Activated T-cell treated with anti-CD3 and anti-CD28 coated beads, Interleukin-2, amount 50 U/mL, for 24 hours (primary cell): ENCODE results near the gene STK39.

Source experiments
- DNase-seq: peaks from one replicate; pipeline ENCODE4 v3.0.0-alpha.2; 2020
- H3K27ac Mint-ChIP-seq: 2 replicates; pipeline ENCODE4 v1.8.0; 2020; ENCODE audit warnings: mild to moderate bottlenecking, mixed read lengths
- H3K27me3 Mint-ChIP-seq: 2 replicates; pipeline ENCODE4 v1.8.0; 2020; ENCODE audit warnings: mixed read lengths
- H3K36me3 Mint-ChIP-seq: 2 replicates; pipeline ENCODE4 v1.8.0; 2020; ENCODE audit warnings: low read depth, mixed read lengths
- H3K4me1 Mint-ChIP-seq: 2 replicates; pipeline ENCODE4 v1.8.0; 2020; ENCODE audit warnings: low read depth, mixed read lengths
- H3K4me3 Mint-ChIP-seq: 2 replicates; pipeline ENCODE4 v1.8.0; 2020; ENCODE audit warnings: mild to moderate bottlenecking, moderate library complexity, mixed read lengths
- H3K9me3 Mint-ChIP-seq: 2 replicates; pipeline ENCODE4 v1.8.0; 2020; ENCODE audit warnings: mixed read lengths

The STK39 gene

GRCh38 chr2:168231609-168232241 lies 15.7 kb downstream of the STK39 start:
- Mint-ChIP-seq H3K27ac (no peak overlapping the region), H3K4me3 (no peak overlapping the region), H3K9me3 (peaks cover 6% of the 10 kb centered on the region), H3K36me3 (peaks cover 52% of the 10 kb centered on the region), H3K27me3 (no peaks in the 10 kb centered on the region), H3K4me1 (peaks cover 48% of the 10 kb centered on the region)
- DNase-seq: no peak

- Mint-ChIP-seq H3K36me3 (peaks cover 47% of the 10 kb centered on the region), H3K4me3 (no peak overlapping the region), H3K27ac (no peak overlapping the region), H3K4me1 (peaks cover 53% of the 10 kb centered on the region), H3K27me3 (no peaks in the 10 kb centered on the region), H3K9me3 (peaks cover 6% of the 10 kb centered on the region)
- DNase-seq: no peak
These were observed 17.0 kb downstream of the STK39 start for GRCh38 chr2:168230389-168230788.

- H3K4me1 Mint-ChIP-seq: peaks cover 45% of the 10 kb centered on the region
- DNase-seq: no peak
- H3K36me3 Mint-ChIP-seq: peaks cover 33% of the 10 kb centered on the region
- no peaks in the 10 kb centered on the region for H3K9me3 Mint-ChIP-seq
- peak overlapping the region; percentile 20 for H3K27ac Mint-ChIP-seq
- no peak overlapping the region for H3K4me3 Mint-ChIP-seq
- H3K27me3 Mint-ChIP-seq: no peaks in the 10 kb centered on the region
These were observed 23.0 kb downstream of the STK39 start for GRCh38 chr2:168224346-168224745.

- H3K27me3 Mint-ChIP-seq: no peaks in the 10 kb centered on the region
- H3K27ac Mint-ChIP-seq: no peak overlapping the region
- peaks cover 48% of the 10 kb centered on the region for H3K4me1 Mint-ChIP-seq
- H3K36me3 Mint-ChIP-seq: peaks cover 36% of the 10 kb centered on the region
- no peak overlapping the region for H3K4me3 Mint-ChIP-seq
- DNase-seq: no peak
- H3K9me3 Mint-ChIP-seq: no peaks in the 10 kb centered on the region
These were observed 25.3 kb downstream of the STK39 start for GRCh38 chr2:168222088-168222487.

GRCh38 chr2:168220965-168221819 lies 26.2 kb downstream of the STK39 start:
- Mint-ChIP-seq H3K27ac (no peak overlapping the region), H3K4me3 (no peak overlapping the region), H3K4me1 (peaks cover 45% of the 10 kb centered on the region), H3K27me3 (no peaks in the 10 kb centered on the region), H3K9me3 (no peaks in the 10 kb centered on the region), H3K36me3 (peaks cover 41% of the 10 kb centered on the region)
- DNase-seq: no peak

GRCh38 chr2:168217920-168218319 lies 29.5 kb downstream of the STK39 start:
- Mint-ChIP-seq H3K4me3 (no peak overlapping the region), H3K27me3 (no peaks in the 10 kb centered on the region), H3K4me1 (peaks cover 48% of the 10 kb centered on the region), H3K36me3 (peaks cover 56% of the 10 kb centered on the region), H3K9me3 (no peaks in the 10 kb centered on the region), H3K27ac (no peak overlapping the region)
- no peak for DNase-seq

- Mint-ChIP-seq H3K27ac (no peak overlapping the region), H3K4me3 (no peak overlapping the region), H3K27me3 (no peaks in the 10 kb centered on the region), H3K4me1 (peaks cover 59% of the 10 kb centered on the region), H3K36me3 (peaks cover 49% of the 10 kb centered on the region), H3K9me3 (no peaks in the 10 kb centered on the region)
- DNase-seq: no peak
These were observed 30.9 kb downstream of the STK39 start for GRCh38 chr2:168216351-168217005.

GRCh38 chr2:168215813-168216212 lies 31.6 kb downstream of the STK39 start:
- no peak overlapping the region for H3K27ac Mint-ChIP-seq
- no peak overlapping the region for H3K4me3 Mint-ChIP-seq
- no peaks in the 10 kb centered on the region for H3K9me3 Mint-ChIP-seq
- H3K36me3 Mint-ChIP-seq: peaks cover 44% of the 10 kb centered on the region
- no peaks in the 10 kb centered on the region for H3K27me3 Mint-ChIP-seq
- DNase-seq: no peak
- H3K4me1 Mint-ChIP-seq: peaks cover 60% of the 10 kb centered on the region

GRCh38 chr2:168212866-168213265 lies 34.5 kb downstream of the STK39 start:
- Mint-ChIP-seq H3K36me3 (peaks cover 46% of the 10 kb centered on the region), H3K4me3 (peak overlapping the region; percentile 69), H3K4me1 (peaks cover 71% of the 10 kb centered on the region), H3K27ac (peak overlapping the region; percentile 99), H3K9me3 (no peaks in the 10 kb centered on the region), H3K27me3 (no peaks in the 10 kb centered on the region)
- no peak for DNase-seq

GRCh38 chr2:168212167-168212566 lies 35.2 kb downstream of the STK39 start:
- DNase-seq: no peak
- H3K36me3 Mint-ChIP-seq: peaks cover 46% of the 10 kb centered on the region
- no peaks in the 10 kb centered on the region for H3K9me3 Mint-ChIP-seq
- peak overlapping the region; percentile 69 for H3K4me3 Mint-ChIP-seq
- peaks cover 78% of the 10 kb centered on the region for H3K4me1 Mint-ChIP-seq
- H3K27ac Mint-ChIP-seq: peak overlapping the region; percentile 99
- no peaks in the 10 kb centered on the region for H3K27me3 Mint-ChIP-seq

GRCh38 chr2:168211664-168212163 lies 35.7 kb downstream of the STK39 start:
- Mint-ChIP-seq H3K27me3 (no peaks in the 10 kb centered on the region), H3K27ac (peak overlapping the region; percentile 99), H3K4me1 (peaks cover 81% of the 10 kb centered on the region), H3K4me3 (peak overlapping the region; percentile 69), H3K36me3 (peaks cover 45% of the 10 kb centered on the region), H3K9me3 (no peaks in the 10 kb centered on the region)
- no peak for DNase-seq

GRCh38 chr2:168210895-168211570 lies 36.4 kb downstream of the STK39 start:
- peaks cover 83% of the 10 kb centered on the region for H3K4me1 Mint-ChIP-seq
- H3K27me3 Mint-ChIP-seq: no peaks in the 10 kb centered on the region
- peak overlapping the region; percentile 99 for H3K27ac Mint-ChIP-seq
- DNase-seq: no peak
- no peaks in the 10 kb centered on the region for H3K9me3 Mint-ChIP-seq
- peaks cover 45% of the 10 kb centered on the region for H3K36me3 Mint-ChIP-seq
- H3K4me3 Mint-ChIP-seq: peak overlapping the region; percentile 69

- no peak for DNase-seq
- Mint-ChIP-seq H3K36me3 (peaks cover 42% of the 10 kb centered on the region), H3K4me1 (peaks cover 78% of the 10 kb centered on the region), H3K27ac (peak overlapping the region; percentile 99), H3K27me3 (no peaks in the 10 kb centered on the region), H3K9me3 (no peaks in the 10 kb centered on the region), H3K4me3 (peak overlapping the region; percentile 69)
These were observed 37.0 kb downstream of the STK39 start for GRCh38 chr2:168210216-168210894.

- H3K27me3 Mint-ChIP-seq: no peaks in the 10 kb centered on the region
- H3K4me1 Mint-ChIP-seq: peaks cover 68% of the 10 kb centered on the region
- peaks cover 39% of the 10 kb centered on the region for H3K36me3 Mint-ChIP-seq
- no peak for DNase-seq
- H3K4me3 Mint-ChIP-seq: no peak overlapping the region
- no peaks in the 10 kb centered on the region for H3K9me3 Mint-ChIP-seq
- H3K27ac Mint-ChIP-seq: peak overlapping the region; percentile 64
These were observed 38.7 kb downstream of the STK39 start for GRCh38 chr2:168208652-168209051.
